RPMI8226 (cell line): ENCODE results near the gene HPSE2.
"Not testable (repeated sequence)": the region's sequence is repeated elsewhere in the genome, so short reads cannot be mapped to it uniquely, and the experiment has no call there.

ENCODE experiments used
- DNase-seq: peaks from one replicate; pipeline ENCODE4 v3.0.0-alpha.2; 2015

The HPSE2 gene

DNA sequence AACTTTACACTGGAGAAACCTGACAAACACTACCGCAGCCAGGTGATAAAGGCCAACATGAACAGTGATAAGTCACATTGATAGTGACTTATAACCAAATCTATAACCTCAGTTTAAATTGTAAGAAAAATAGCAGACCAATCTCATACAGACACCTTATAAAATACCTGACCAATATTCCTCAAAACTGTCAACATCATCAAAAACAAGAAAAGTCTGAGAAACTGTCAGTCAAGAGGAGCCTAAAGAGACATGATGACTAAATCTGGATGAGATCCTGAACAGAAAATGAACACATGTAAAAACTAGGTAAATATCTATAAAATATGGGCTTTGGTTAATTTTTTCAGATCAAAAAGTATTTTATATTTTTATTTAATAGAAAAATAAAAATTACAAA lies 233.3 kb downstream of the HPSE2 start:
- no peak for DNase-seq

- DNase-seq = no peak
These were observed 238.1 kb downstream of the HPSE2 start for GRCh38 chr10:98997596-98997995.

DNA sequence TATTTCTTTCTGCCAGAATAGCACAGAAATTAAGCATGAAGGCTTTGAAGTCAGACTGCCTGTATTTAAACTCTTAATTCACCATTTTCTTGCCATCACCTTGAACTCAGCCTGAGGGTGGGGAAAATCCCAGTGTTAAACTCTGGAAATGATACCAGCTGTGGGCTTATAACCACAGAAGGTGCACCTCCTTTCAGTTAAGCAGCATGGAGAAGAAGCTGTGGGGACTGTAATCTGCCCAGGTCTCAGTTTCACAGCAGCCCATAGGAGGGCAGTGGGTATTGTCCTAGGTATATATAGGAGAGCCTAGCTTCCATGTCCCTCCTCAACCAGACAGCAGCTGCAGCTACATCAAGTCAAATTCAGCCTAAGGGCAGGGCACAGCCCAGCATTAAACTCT lies 241.6 kb downstream of the HPSE2 start:
- DNase-seq = no peak

DNA sequence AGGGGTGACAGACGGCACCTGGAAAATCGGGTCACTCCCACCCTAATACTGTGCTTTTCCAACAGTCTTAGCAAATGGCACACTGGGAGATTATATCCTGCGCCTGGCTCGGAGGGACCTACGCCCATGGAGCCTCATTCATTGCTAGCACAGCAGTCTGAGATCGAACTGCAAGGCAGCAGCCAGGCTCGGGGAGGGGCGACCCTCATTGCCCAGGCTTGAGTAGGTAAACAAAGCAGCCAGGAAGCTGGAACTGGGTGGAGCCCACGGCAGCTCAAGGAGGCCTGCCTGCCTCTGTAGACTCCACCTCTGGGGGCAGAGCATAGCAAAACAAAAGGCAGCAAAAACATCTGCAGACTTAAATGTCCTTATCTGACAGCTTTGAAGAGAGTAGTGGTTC lies 251.9 kb downstream of the HPSE2 start:
- not testable (repeated sequence) for DNase-seq

DNA sequence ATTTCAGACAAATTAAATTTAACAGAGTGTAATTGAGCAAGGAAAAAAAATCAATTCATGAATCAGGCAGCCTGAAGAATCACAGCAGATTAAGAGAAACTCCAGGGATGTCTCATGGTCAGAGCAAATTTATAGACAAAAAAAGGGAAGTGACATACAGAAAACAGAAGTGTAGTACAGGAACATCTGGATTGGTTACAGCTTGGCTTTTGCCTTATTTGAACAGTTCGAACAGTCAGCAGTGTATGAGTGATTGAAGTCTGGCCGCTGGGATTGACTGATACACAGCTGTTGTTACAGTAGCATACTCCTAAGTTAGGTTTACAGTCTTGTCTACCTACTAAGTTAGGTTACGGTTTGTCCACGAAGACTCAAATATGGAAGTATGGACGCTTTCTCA lies 255.3 kb downstream of the HPSE2 start:
- DNase-seq = no peak

DNA sequence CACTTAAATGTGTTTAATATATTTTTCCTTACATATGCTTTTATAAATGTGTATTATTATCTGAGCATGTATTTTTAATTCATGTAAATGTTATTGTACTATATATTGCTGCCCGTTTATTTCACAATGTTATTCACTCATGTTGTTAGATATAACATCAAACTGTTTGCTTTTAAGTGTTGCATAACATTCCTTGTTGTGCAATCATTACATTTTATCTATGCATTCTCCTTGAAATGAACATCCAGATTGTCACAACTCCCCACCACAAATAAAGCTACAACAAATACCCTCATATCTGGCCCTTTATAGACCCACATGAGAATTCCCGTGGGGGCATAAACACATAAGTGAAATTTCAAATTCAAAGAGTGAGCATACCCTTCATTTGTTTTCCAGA lies 264.2 kb downstream of the HPSE2 start:
- DNase-seq = no peak

DNA sequence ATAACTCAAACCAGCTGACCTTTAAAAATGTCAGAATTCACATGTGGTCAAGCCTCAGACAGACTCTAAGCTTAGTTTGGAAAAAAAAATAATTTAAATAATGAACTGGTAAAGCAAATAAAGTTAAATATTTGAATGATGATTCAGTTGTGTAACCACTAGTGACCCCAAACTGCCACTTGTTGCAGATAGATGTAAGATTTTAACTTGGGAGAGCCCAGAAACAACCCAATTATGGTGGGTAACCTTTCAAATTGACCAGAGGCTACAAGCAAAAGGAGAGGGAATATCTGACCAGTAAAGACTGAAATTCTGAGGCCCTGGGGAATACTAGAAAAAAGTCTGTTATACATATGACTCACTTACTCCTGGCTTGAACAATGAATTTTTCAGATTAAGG lies 268.1 kb downstream of the HPSE2 start:
- no peak for DNase-seq

GRCh38 chr10:98963608-98964007 lies 272.0 kb downstream of the HPSE2 start:
- no peak for DNase-seq

DNA sequence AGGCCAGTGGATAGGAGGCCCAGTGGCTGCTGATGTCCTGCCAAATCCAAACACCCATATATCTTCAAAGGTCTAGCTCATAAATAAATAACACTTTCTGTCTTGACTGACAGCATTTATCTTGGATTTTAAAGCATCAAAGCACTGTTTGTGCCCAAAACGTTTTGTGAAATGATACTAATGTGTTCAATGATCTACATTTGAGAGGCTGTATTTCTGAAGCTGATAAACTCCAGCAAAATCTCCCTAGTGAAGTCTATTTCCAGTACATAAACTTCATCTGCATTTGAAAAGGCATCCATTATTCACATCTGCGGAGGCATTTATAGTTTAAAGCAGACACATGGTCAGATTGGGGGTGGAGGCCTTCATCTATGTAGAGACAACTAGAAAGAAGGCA lies 276.3 kb downstream of the HPSE2 start:
- no peak for DNase-seq

- no peak for DNase-seq
These were observed 277.9 kb downstream of the HPSE2 start for GRCh38 chr10:98957801-98958200.

- DNase-seq = no peak
These were observed 278.9 kb downstream of the HPSE2 start for GRCh38 chr10:98956576-98957260.

DNA sequence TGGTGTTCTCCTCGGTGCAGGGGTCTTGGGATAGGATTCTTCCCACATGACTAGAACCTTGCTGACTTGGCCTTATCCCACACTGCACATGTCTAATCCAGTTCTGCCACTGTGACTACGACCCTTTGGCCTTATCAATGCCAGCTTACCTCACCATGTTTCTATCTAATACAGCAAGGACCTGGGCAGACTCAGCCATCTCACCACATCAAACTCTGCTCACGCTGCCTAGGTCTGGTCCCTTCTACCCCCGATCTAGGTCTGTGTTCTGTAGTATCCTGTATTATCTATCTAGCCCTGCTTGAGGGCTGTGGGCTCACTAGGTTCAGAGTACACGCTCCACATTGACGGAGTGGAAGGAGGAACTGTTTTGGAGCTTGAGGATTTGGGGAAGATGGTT lies 282.4 kb downstream of the HPSE2 start:
- DNase-seq = no peak

DNA sequence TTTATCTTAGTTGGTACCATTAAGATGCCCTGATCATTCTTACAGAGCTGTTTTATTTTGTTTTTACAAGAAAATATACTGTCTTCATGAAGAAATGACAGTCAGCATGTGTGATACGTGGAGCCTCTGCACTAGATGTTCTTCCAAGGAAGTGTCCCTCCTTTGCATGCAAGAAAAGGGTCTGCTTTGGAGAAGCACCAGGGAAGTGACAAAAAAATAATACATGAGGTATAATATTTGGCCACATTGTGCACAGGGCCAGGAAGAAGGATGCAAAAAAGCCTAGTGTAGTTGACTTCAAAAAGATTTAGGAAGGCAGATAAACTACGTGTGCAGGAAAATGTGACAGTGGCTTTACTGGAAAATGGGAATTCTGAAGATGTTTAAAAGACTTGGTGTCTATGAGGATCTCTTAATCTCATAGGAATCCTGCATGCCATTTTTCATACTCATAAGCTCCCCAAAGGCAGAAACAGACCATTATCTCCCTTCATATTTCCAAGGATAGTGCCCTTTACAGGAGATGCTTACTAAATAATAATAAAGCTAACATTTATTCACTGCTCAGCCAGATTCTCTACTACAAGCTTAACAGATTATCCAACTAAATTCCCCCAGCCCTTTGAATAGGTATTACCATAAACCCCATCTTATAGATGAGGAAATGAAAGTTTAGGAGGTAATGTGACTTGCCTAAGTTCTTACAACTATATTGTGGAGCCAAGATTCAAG lies 284.2 kb downstream of the HPSE2 start:
- DNase-seq = no peak

GRCh38 chr10:98950106-98950505 lies 285.5 kb downstream of the HPSE2 start:
- DNase-seq = no peak

DNA sequence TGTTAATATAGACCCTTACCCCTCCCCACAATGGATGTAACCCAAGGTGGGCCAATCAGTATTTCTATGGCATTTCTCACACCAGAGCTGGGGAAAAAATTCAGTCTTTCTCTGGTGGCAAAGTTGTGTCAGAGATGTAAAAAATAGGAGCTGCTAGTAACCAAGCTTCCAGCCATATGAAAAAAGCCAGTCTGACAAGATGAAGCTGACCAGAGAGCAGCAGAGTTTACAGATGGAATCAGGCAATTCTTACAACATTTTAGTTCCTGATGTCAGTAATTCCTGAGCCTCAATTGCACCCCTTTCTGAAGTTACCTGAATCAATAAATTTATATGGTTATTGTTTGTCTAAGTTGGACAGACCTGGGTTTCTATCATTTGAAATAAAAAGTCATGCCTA lies 286.3 kb downstream of the HPSE2 start:
- no peak for DNase-seq

- no peak for DNase-seq
These were observed 292.0 kb downstream of the HPSE2 start for GRCh38 chr10:98943681-98944080.

GRCh38 chr10:98929709-98930108 lies 305.9 kb downstream of the HPSE2 start:
- DNase-seq = no peak

DNA sequence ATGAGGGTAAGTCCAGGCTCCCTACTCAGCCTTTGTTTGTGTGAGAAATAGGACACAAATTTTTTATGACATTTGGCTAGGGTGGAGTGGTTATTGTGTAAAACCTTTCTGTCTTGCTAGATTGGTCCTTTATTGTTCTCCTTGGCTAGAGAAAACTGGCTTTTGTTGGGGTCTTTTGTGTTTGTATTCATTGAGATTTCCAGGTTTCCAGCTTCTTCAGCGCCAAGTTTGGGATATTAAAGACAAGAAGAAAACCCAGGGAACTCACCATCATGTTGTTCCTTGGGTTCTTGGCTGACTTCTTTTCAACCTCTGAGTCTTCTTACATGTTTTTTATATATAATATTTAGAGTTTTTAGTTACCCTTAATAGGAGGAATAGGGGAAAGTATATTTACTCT lies 310.0 kb downstream of the HPSE2 start:
- no peak for DNase-seq

GRCh38 chr10:98924526-98924925 lies 311.1 kb downstream of the HPSE2 start:
- no peak for DNase-seq

DNA sequence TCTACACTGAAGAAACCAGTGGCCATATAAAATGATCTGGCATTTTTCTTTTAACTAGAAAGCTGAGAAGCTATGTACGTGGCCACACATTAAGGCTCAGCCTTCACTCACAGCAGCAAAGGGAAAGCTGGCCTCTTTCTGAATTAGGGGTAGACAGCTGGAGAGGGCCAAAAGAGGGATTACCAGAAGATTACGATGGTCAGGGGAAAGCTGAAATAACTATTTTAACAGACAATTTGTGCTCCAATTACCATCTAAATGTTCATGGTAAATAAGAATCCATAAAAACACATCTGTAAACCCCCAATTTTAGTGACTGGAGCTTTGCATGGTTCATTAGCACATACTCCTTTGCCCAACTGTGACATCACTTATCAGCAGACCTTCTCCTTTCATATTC lies 314.3 kb downstream of the HPSE2 start:
- DNase-seq = no peak

- DNase-seq = no peak
These were observed 314.8 kb downstream of the HPSE2 start for GRCh38 chr10:98920807-98921206.

- no peak for DNase-seq
These were observed 315.3 kb downstream of the HPSE2 start for GRCh38 chr10:98920360-98920759.

DNA sequence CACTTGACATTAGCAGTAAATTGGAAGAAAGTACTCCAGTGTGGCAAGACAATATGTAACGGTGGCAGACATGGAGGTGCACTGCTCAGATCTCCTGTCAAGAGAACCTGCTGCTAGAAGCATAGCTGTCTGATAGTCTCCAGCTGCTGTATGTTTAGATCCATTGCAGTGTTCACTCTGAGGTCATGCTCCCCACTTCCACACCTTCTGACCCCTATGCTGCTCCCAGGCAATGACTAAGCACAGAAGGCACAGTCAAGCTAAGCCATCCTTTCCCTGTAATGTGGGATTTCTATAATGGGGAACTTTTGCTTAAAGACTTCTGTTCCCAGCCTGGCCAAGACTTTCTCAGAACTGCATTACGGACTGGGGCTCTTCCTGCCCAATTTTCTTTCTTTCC lies 315.8 kb downstream of the HPSE2 start:
- no peak for DNase-seq

- no peak for DNase-seq
These were observed 317.8 kb downstream of the HPSE2 start for GRCh38 chr10:98917828-98918227.
